ENCODE data around the gene RAB34. TPM values are rescaled to one million over a fixed set of nuclear protein-coding genes. Genes with fewer than 3 reads are reported as not detected.

Gene RAB34
- 1 to 10 TPM; 7.9 to 8.3 TPM for total RNA-seq
- polyA plus RNA-seq = 2.6 TPM

DNA sequence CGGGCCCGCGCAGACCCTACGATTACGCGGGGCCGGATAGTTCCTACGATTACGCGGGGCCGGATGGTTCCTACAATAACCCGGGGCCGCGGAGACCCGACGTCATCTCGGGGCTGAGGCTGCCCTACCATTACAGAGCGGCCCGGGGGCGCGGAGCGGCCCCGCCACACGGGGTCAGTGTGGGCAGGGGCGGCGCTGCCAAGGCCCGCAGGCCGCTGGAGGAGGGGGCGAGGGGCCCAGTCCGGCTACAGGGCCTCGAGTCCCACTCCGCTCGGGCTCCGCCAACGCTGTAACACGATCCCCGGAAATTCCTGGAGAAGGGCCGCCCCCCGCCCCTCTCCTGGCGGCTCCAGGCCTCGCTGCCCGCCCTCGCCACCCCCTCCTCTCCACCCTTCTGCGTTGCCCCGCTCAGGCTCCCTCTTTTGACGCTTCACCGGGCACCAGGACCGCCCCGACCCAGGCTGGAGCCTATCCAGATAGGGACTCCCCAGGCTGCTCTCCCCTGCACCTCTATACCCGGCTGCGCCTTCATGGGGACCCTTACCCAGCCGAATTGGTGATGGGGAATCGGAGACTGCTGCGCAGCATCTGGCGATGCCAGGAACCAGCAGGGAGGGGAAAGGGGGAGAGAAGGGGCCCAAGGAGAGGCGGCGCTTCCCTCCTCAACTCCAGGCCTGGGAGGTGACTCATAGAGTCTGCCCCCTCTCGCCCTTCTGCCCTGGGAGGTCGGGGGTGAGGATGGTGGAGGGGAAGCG, at the start of gene RAB34:
Gene RAB34 (minus strand): TSS at position 291 of the 755 bp plus-strand sequence. CDS start 602 bp downstream, outside the sequence.
- peaks cover 17 to 22% of the 10 kb centered on the region in 2 donors for H3K27me3 Mint-ChIP-seq
- peaks cover 40 to 45% (median 43%) of the 10 kb centered on the region in 3 donors for H3K4me1 Mint-ChIP-seq
- H3K27ac Mint-ChIP-seq = peak within 1 kb of the TSS; percentile 2 to 89 (median 54)
- CTCF ChIA-PET = no interaction called here
- POLR2A ChIA-PET = no interaction called here
- Histone ChIP-seq H3K27ac (ENCODE audit: low read depth, low read length) (no peak within 1 kb of the TSS), H3K9me3 (ENCODE audit: low read length) (no peaks in the 10 kb centered on the region), H3K4me1 (ENCODE audit: insufficient read depth, low read length) (peaks cover 33% of the 10 kb centered on the region), H3K36me3 (ENCODE audit: insufficient read depth, low read length) (peaks cover 21% of the 10 kb centered on the region), H3K27me3 (ENCODE audit: insufficient read depth, low read length, poor library complexity, severe bottlenecking) (peaks cover 8% of the 10 kb centered on the region), H3K4me3 (ENCODE audit: low read length) (no peak within 1 kb of the TSS)
- H3K4me3 Mint-ChIP-seq = peak within 1 kb of the TSS; percentile 26 to 74 (median 53)
- H3K36me3 Mint-ChIP-seq = peaks cover 3 to 29% (median 8%) of the 10 kb centered on the region in 3 donors
- DNase-seq = no peak
- no peaks in the 10 kb centered on the region for H3K9me3 Mint-ChIP-seq

DNA sequence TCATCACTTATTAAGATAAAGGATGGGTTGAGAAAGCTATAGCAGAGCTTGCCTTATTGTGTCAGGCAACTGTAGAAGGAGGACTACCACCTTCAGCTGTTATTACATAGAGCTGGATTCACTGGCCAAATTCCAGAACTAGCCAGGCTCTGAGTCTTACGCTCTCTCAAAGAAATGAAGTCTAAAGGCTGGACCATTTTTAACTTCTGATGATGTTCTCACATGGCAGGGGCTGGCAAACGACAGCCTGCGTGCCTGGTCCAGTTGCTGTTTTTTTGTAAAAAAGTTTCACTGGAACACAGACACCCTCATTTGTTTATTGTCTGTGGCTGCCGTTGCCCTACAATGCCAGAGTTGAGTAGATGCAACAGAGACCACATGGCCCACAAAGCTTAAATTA, 47.4 kb upstream of the RAB34 start:
- peak overlapping the region in 1 of 8 donors; percentile 11 for H3K27ac Mint-ChIP-seq
- no peak for DNase-seq
- Histone ChIP-seq H3K27ac (ENCODE audit: low read depth, low read length) (no peak overlapping the region), H3K9me3 (ENCODE audit: low read length) (no peaks in the 10 kb centered on the region), H3K4me3 (ENCODE audit: low read length) (no peak overlapping the region), H3K4me1 (ENCODE audit: insufficient read depth, low read length) (no peaks in the 10 kb centered on the region), H3K27me3 (ENCODE audit: insufficient read depth, low read length, poor library complexity, severe bottlenecking) (no peaks in the 10 kb centered on the region), H3K36me3 (ENCODE audit: insufficient read depth, low read length) (no peaks in the 10 kb centered on the region)
- H3K36me3 Mint-ChIP-seq = peaks cover 0 to 52% (median 3%) of the 10 kb centered on the region in 3 donors
- peaks cover 2 to 12% (median 7%) of the 10 kb centered on the region in 3 donors for H3K4me1 Mint-ChIP-seq
- POLR2A ChIA-PET = interaction anchor here (0.7 kb wide), 1 partner anchor 185 kb away, joined by 4 read pairs; no protein-coding TSS in a partner anchor
- no peaks in the 10 kb centered on the region for H3K27me3 Mint-ChIP-seq
- H3K4me3 Mint-ChIP-seq = no peak overlapping the region
- no peaks in the 10 kb centered on the region for H3K9me3 Mint-ChIP-seq
- CTCF ChIA-PET = interaction anchor here (0.9 to 7.2 kb wide), 16 partner anchors 9 to 188 kb away, joined by 3 to 78 read pairs (median 15); partner anchors contain the start of genes DHRS13, FLOT2, NEK8 and TLCD1

DNA sequence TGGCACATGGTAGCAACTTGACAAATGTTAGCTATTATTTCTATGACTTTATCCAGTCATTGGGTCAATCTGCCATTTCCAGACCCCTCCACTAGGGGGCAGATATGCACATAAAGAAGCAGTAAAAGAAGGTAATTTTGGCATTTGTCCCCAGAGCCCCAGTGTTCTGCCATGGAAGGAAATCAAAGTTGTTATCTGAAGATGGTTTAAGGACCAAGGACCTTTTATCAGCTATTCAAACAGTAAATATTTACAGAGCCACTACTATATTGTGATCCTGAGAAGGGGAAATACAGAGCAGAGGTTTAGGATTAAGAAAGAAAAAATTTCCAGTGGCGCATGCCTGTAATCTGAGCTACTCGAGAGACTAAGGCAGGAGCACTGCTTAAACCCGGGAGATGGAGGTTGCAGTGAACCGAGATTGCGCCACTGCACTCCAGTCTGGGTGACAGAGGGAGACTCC, 46.2 kb upstream of the RAB34 start:
- no peak overlapping the region for H3K4me3 ChIP-seq (ENCODE audit: low read length)
- Mint-ChIP-seq H3K27ac (peak overlapping the region; percentile 31 to 90 (median 76)), H3K9me3 (no peaks in the 10 kb centered on the region), H3K27me3 (no peaks in the 10 kb centered on the region), H3K4me3 (no peak overlapping the region), H3K36me3 (peaks cover 0 to 61% (median 8%) of the 10 kb centered on the region in 3 donors), H3K4me1 (peaks cover 2 to 6% (median 4%) of the 10 kb centered on the region in 3 donors)
- POLR2A ChIA-PET = interaction anchor here (1.0 to 1.2 kb wide), 2 partner anchors 37 to 139 kb away, joined by 3 read pairs; partner anchors contain the start of gene DHRS13
- no peaks in the 10 kb centered on the region for H3K4me1 ChIP-seq (ENCODE audit: insufficient read depth, low read length)
- peaks cover 6% of the 10 kb centered on the region for H3K36me3 ChIP-seq (ENCODE audit: insufficient read depth, low read length)
- no peaks in the 10 kb centered on the region for H3K27me3 ChIP-seq (ENCODE audit: insufficient read depth, low read length, poor library complexity, severe bottlenecking)
- no peaks in the 10 kb centered on the region for H3K9me3 ChIP-seq (ENCODE audit: low read length)
- CTCF ChIA-PET = interaction anchor here (0.7 to 7.2 kb wide), 45 partner anchors 9 to 385 kb away, joined by 3 to 78 read pairs (median 5); partner anchors contain the start of genes DHRS13, FAM222B, FLOT2 and NEK8
- no peak overlapping the region for H3K27ac ChIP-seq (ENCODE audit: low read depth, low read length)
- peak; percentile 63 to 84 (median 70) for DNase-seq

- Mint-ChIP-seq H3K27ac (peak overlapping the region in 6 of 8 donors; percentile 31 to 90 (median 60)), H3K4me1 (peaks cover 2 to 6% (median 4%) of the 10 kb centered on the region in 3 donors), H3K36me3 (peaks cover 0 to 64% (median 8%) of the 10 kb centered on the region in 3 donors), H3K4me3 (no peak overlapping the region), H3K9me3 (no peaks in the 10 kb centered on the region), H3K27me3 (no peaks in the 10 kb centered on the region)
- no peaks in the 10 kb centered on the region for H3K9me3 ChIP-seq (ENCODE audit: low read length)
- H3K27ac ChIP-seq (ENCODE audit: low read depth, low read length) = no peak overlapping the region
- H3K4me1 ChIP-seq (ENCODE audit: insufficient read depth, low read length) = no peaks in the 10 kb centered on the region
- ChIA-PET POLR2A (interaction anchor here (0.6 to 1.2 kb wide), 3 partner anchors 10 to 139 kb away, joined by 3 to 9 read pairs (median 3); partner anchors contain the start of gene DHRS13), CTCF (interaction anchor here (0.7 to 7.2 kb wide), 45 partner anchors 9 to 386 kb away, joined by 3 to 78 read pairs (median 5); partner anchors contain the start of genes DHRS13, FAM222B, FLOT2 and NEK8)
- H3K4me3 ChIP-seq (ENCODE audit: low read length) = no peak overlapping the region
- peaks cover 12% of the 10 kb centered on the region for H3K36me3 ChIP-seq (ENCODE audit: insufficient read depth, low read length)
- DNase-seq = peak in 1 of 5 donors; percentile 15
- no peaks in the 10 kb centered on the region for H3K27me3 ChIP-seq (ENCODE audit: insufficient read depth, low read length, poor library complexity, severe bottlenecking)
Observed at GRCh38 chr17:28763137-28763799, 45.6 kb upstream of the RAB34 start.

GRCh38 chr17:28760601-28761562, 43.2 kb upstream of the RAB34 start:
- no peaks in the 10 kb centered on the region for H3K9me3 Mint-ChIP-seq
- Histone ChIP-seq H3K27me3 (ENCODE audit: insufficient read depth, low read length, poor library complexity, severe bottlenecking) (no peaks in the 10 kb centered on the region), H3K9me3 (ENCODE audit: low read length) (no peaks in the 10 kb centered on the region), H3K27ac (ENCODE audit: low read depth, low read length) (no peak overlapping the region), H3K4me1 (ENCODE audit: insufficient read depth, low read length) (no peaks in the 10 kb centered on the region), H3K36me3 (ENCODE audit: insufficient read depth, low read length) (peaks cover 14% of the 10 kb centered on the region), H3K4me3 (ENCODE audit: low read length) (no peak overlapping the region)
- no peak overlapping the region for H3K4me3 Mint-ChIP-seq
- DNase-seq = no peak
- no peaks in the 10 kb centered on the region for H3K27me3 Mint-ChIP-seq
- H3K4me1 Mint-ChIP-seq = peaks cover 2 to 6% (median 4%) of the 10 kb centered on the region in 3 donors
- ChIA-PET POLR2A (interaction anchor here (0.8 to 0.9 kb wide), 2 partner anchors 34 to 62 kb away, joined by 3 to 4 read pairs; no protein-coding TSS in a partner anchor), CTCF (interaction anchor here (1.0 to 7.2 kb wide), 4 partner anchors 11 to 193 kb away, joined by 3 to 78 read pairs (median 4); partner anchors contain the start of genes NEK8 and TLCD1)
- H3K36me3 Mint-ChIP-seq = peaks cover 0 to 74% (median 13%) of the 10 kb centered on the region in 3 donors
- H3K27ac Mint-ChIP-seq = peak overlapping the region in 2 of 8 donors; percentile 12 to 19

DNA sequence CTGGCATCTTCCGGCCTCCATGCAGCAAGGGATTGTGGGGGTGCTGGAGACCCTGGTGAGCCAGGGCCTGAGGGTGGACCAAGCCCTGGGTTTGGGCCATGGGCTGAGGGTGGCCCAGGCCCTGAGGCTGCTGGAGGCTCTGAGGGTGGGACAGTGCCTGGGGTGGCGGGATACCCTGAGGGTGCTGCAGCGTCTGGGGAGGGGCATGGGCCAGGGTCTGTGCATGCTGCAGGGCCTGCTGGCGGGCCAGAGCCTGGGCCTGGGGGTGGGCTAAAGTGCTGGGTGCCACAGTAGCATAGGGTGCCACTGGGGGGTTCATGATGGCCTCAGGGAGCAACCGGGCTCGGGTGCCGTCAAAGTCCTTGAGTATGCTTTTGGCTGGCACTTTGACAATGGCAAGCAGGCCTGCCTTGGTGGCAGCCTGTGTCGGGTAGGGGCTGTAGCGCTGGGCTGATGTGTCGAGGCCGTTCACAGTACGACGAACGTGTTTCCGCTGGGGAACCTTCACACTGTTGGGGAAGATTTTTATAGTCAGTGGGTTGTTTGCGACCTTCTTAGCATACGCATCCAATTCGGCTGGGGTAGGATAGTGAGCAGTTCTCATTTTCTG, 41.7 kb upstream of the RAB34 start:
- no peak overlapping the region for H3K4me3 ChIP-seq (ENCODE audit: low read length)
- Mint-ChIP-seq H3K9me3 (no peaks in the 10 kb centered on the region), H3K4me3 (no peak overlapping the region), H3K27ac (peak overlapping the region in 1 of 8 donors; percentile 96), H3K36me3 (peaks cover 0 to 62% (median 13%) of the 10 kb centered on the region in 3 donors), H3K27me3 (no peaks in the 10 kb centered on the region), H3K4me1 (peaks cover 2 to 6% (median 4%) of the 10 kb centered on the region in 3 donors)
- no peaks in the 10 kb centered on the region for H3K4me1 ChIP-seq (ENCODE audit: insufficient read depth, low read length)
- peaks cover 14% of the 10 kb centered on the region for H3K36me3 ChIP-seq (ENCODE audit: insufficient read depth, low read length)
- no peaks in the 10 kb centered on the region for H3K9me3 ChIP-seq (ENCODE audit: low read length)
- H3K27ac ChIP-seq (ENCODE audit: low read depth, low read length) = no peak overlapping the region
- DNase-seq = no peak
- CTCF ChIA-PET = interaction anchor here (1.0 to 7.2 kb wide), 3 partner anchors 10 to 33 kb away, joined by 3 to 78 read pairs (median 14); partner anchors contain the start of genes NEK8 and TLCD1
- H3K27me3 ChIP-seq (ENCODE audit: insufficient read depth, low read length, poor library complexity, severe bottlenecking) = no peaks in the 10 kb centered on the region
- POLR2A ChIA-PET = no interaction called here
